A549 (cell line): Measurements from ENCODE around the gene TJP3. TPM values are rescaled to one million over a fixed set of nuclear protein-coding genes. Genes with fewer than 3 reads are reported as not detected.

Experiments used
- ATAC-seq, 2 experiments: fragments of 200-7000 bp in 1 of 2; fragments of >200 bp in 1 of 2; cut with Nextera tagmentation in 1 of 2; cut with Tn5 transposase in 1 of 2; 3 replicates each; pipeline versions ENCODE4 v1.8.0 to v1.9.1; 2018 to 2020; ENCODE audit warnings: mild to moderate bottlenecking in 1 of 2, moderate library complexity in 1 of 2
- CTCF ChIA-PET: fragments of 300-600 bp; sonication (Branson Sonifier 250); formaldehyde crosslinking; extraction: SDS; loops from one replicate; lab custom pipeline; 2021; ENCODE audit warnings: antibody characterized with exemption, inconsistent platforms; lab: Yijun Ruan, JAX
- POLR2A ChIA-PET: fragments of 350-600 bp; formaldehyde crosslinking; extraction: SDS; loops from one replicate; lab custom pipeline; 2021; ENCODE audit warnings: antibody characterized with exemption, inconsistent platforms; lab: Yijun Ruan, JAX
- DNase-seq, 2 experiments: peaks; one replicate each; pipeline versions ENCODE4 v3.0.0 to v3.0.0-alpha.2; 2011 to 2016; ENCODE audit warnings: low read depth in 1 of 2, low spot score in 1 of 2
- FAIRE-seq: peaks from 2 replicates; lab custom pipeline; 2011; peaks lifted over from hg19 to GRCh38; lab: Jason Lieb, UNC
- H3K27ac ChIP-seq, 2 experiments: fragments of >200 bp; sonication (Bioruptor Twin); formaldehyde crosslinking; 3 replicates each; pipeline ENCODE4 v1.5.1; 2016 to 2017
- H3K4me1 ChIP-seq: fragments of >200 bp; sonication (Bioruptor Twin); formaldehyde crosslinking; 3 replicates; pipeline ENCODE4 v1.6.1; 2016
- H3K4me2 ChIP-seq: fragments of >200 bp; sonication (Bioruptor Twin); formaldehyde crosslinking; 3 replicates; pipeline ENCODE4 v1.6.1; 2016
- H3K4me3 ChIP-seq: fragments of >200 bp; sonication (Bioruptor Twin); formaldehyde crosslinking; 3 replicates; pipeline ENCODE4 v1.5.1; 2016
- H3K9me3 ChIP-seq: fragments of >200 bp; sonication (Bioruptor Twin); formaldehyde crosslinking; 3 replicates; pipeline ENCODE4 v1.6.1; 2016
- ATOH8 ChIP-seq: fragments of 250-450 bp; sonication (Bioruptor Pico); IDR thresholded peaks from 2 replicates; pipeline ENCODE4 v1.5.0; 2020; ENCODE audit warnings: low read depth, mild to moderate bottlenecking, moderate library complexity
- CBX8 ChIP-seq: fragments of 200-600 bp; sonication (generic); IDR thresholded peaks from 2 replicates; pipeline ENCODE4 v1.6.1; 2016
- CHD2 ChIP-seq: fragments of 150-350 bp; IDR thresholded peaks from 2 replicates; pipeline ENCODE4 v1.6.1; 2014; ENCODE audit warnings: low read length; ENCODE audit not compliant: partially characterized antibody
- CHD4 ChIP-seq: fragments of 200-600 bp; sonication (generic); IDR thresholded peaks from 2 replicates; pipeline ENCODE4 v1.6.1; 2016; ENCODE audit warnings: antibody characterized with exemption, mild to moderate bottlenecking, borderline replicate concordance
- CTCF ChIP-seq: fragments of >200 bp; sonication (Bioruptor Twin); formaldehyde crosslinking; IDR thresholded peaks from 3 replicates; pipeline ENCODE4 v1.5.1; 2016
- E2F6 ChIP-seq: IDR thresholded peaks from 2 replicates; pipeline ENCODE4 v1.6.1; 2012; ENCODE audit warnings: low read depth, borderline replicate concordance
- ELK1 ChIP-seq: fragments of 150-350 bp; IDR thresholded peaks from 2 replicates; pipeline ENCODE4 v1.6.1; 2014; ENCODE audit warnings: low read depth, mild to moderate bottlenecking, low read length
- ESRRA ChIP-seq: fragments of 150-350 bp; IDR thresholded peaks from 2 replicates; pipeline ENCODE4 v1.6.1; 2014; ENCODE audit warnings: mild to moderate bottlenecking, low read length, borderline replicate concordance
- FOSB ChIP-seq: fragments of 250-450 bp; sonication (Bioruptor Pico); IDR thresholded peaks from 2 replicates; pipeline ENCODE4 v1.5.0; 2020; ENCODE audit warnings: mild to moderate bottlenecking, moderate library complexity
- HDAC2 ChIP-seq: fragments of 200-600 bp; sonication (generic); IDR thresholded peaks from 2 replicates; pipeline ENCODE4 v1.6.1; 2016
- HOXA7 ChIP-seq: fragments of 250-450 bp; sonication (Bioruptor Pico); IDR thresholded peaks from 2 replicates; pipeline ENCODE4 v1.5.0; 2020; ENCODE audit warnings: mild to moderate bottlenecking, moderate library complexity
- JUNB ChIP-seq: fragments of >200 bp; sonication (Bioruptor Twin); formaldehyde crosslinking; IDR thresholded peaks from 2 replicates; pipeline ENCODE4 v1.6.1; 2016
- MYC ChIP-seq: IDR thresholded peaks from 2 replicates; pipeline ENCODE4 v1.6.1; 2012; ENCODE audit warnings: mild to moderate bottlenecking, inconsistent platforms, low read length, improper control_type of control experiment, borderline replicate concordance
- NFE2L2 ChIP-seq: fragments of 150-350 bp; conservative IDR thresholded peaks from 2 replicates; pipeline ENCODE4 v1.6.1; 2014; ENCODE audit warnings: low read length
- RAD21 ChIP-seq, 2 experiments: fragments of >200 bp in 1 of 2; sonication (Bioruptor Twin) in 1 of 2; formaldehyde crosslinking in 1 of 2; IDR thresholded peaks in 1 of 2; conservative IDR thresholded peaks in 1 of 2; 2 replicates in 1 of 2; 3 replicates in 1 of 2; pipeline ENCODE4 v1.6.1; 2012 to 2018; ENCODE audit warnings: inconsistent platforms in 1 of 2
- REST ChIP-seq: fragments of 200-600 bp; sonication (generic); IDR thresholded peaks from 2 replicates; pipeline ENCODE4 v1.6.1; 2016; ENCODE audit warnings: antibody characterized with exemption, mild to moderate bottlenecking, moderate library complexity
- RFX5 ChIP-seq: fragments of 450-650 bp; IDR thresholded peaks from 2 replicates; pipeline ENCODE4 v1.7.1; 2014; ENCODE audit warnings: antibody characterized with exemption, mild to moderate bottlenecking, moderate library complexity
- RNF2 ChIP-seq: fragments of 200-600 bp; sonication (generic); IDR thresholded peaks from 2 replicates; pipeline ENCODE4 v1.6.1; 2016; ENCODE audit warnings: low read depth, mild to moderate bottlenecking, antibody characterized with exemption, moderate library complexity, borderline replicate concordance
- SMC3 ChIP-seq: fragments of >200 bp; sonication (Bioruptor Twin); formaldehyde crosslinking; IDR thresholded peaks from 3 replicates; pipeline ENCODE4 v1.6.1; 2018; ENCODE audit warnings: inconsistent platforms
- SREBF2 ChIP-seq: fragments of 450-650 bp; IDR thresholded peaks from 2 replicates; pipeline ENCODE4 v1.6.1; 2014; ENCODE audit warnings: mild to moderate bottlenecking, moderate library complexity
- USF2 ChIP-seq: fragments of 450-650 bp; IDR thresholded peaks from 2 replicates; pipeline ENCODE4 v1.6.1; 2014; ENCODE audit warnings: antibody characterized with exemption
- ZC3H11A ChIP-seq: fragments of 450-650 bp; IDR thresholded peaks from 2 replicates; pipeline ENCODE4 v1.6.1; 2014; ENCODE audit warnings: antibody characterized with exemption, mild to moderate bottlenecking
- ZNF302 ChIP-seq: fragments of 250-450 bp; sonication (Bioruptor Pico); IDR thresholded peaks from 2 replicates; pipeline ENCODE4 v1.9.0; 2021; ENCODE audit warnings: inconsistent platforms, mild to moderate bottlenecking, moderate library complexity
- ZSCAN20 ChIP-seq: fragments of 250-450 bp; sonication (Bioruptor Pico); IDR thresholded peaks from 2 replicates; pipeline ENCODE4 v1.8.0; 2022; ENCODE audit warnings: mild to moderate bottlenecking, moderate library complexity
- WGBS: methylation state at CpG from one replicate; pipeline ENCODE4 v1.1.6; 2017; ENCODE audit errors: missing lambda C conversion rate; 5-methylcytosine and 5-hydroxymethylcytosine counted together
- polyA plus RNA-seq, 4 experiments: library from polyadenylated mRNA; depleted of rRNA in 3 of 4; stranded (reverse); fragments of >200 nt; fragmentation: RNase III in 1 of 4; extraction: RNeasy Plus Mini Kit Qiagen cat#74134 plus additional on column Dnase treatment in 1 of 4; gene quantifications; 2 replicates in 3 of 4; 3 replicates in 1 of 4; pipeline ENCODE4 v1.2.3, GENCODE V29; 2011 to 2017

Gene TJP3
- polyA plus RNA-seq, 2 of the 4 experiments (the other 2 are of a cell fraction) = 1.5 to 2.3 TPM

GRCh38 chr19:3788996-3789778 is 81.0 kb downstream of the TJP3 start (continued):
- TF ChIP-seq CTCF (no peak), CBX8 (no peak), MYC (no peak), RAD21 (conservative IDR thresholded peaks at IDR 0.05 in 1 of 2, IDR thresholded peaks at IDR 0.05 in 1 of 2) (no peak), HDAC2 (no peak), ZC3H11A (no peak), RNF2 (no peak), ELK1 (no peak), SMC3 (no peak), USF2 (no peak), CHD4 (no peak), SREBF2 (no peak)
- TF ChIP-seq, all 56 proteins: peak for 0

GRCh38 chr19:3790209-3790734 is 82.1 kb downstream of the TJP3 start:
- ChIA-PET POLR2A (interaction anchor here (1.0 kb wide), 1 partner anchor 195 kb away, joined by 7 read pairs; the partner anchor contains the start of gene EEF2), CTCF (interaction anchor here (1.3 to 1.8 kb wide), 2 partner anchors 31 kb away, joined by 4 to 5 read pairs; no protein-coding TSS in a partner anchor)
- Histone ChIP-seq H3K4me1 (peaks cover under 1% of the 10 kb centered on the region; the same call in 1 of the 3 replicates), H3K4me2 (no peak overlapping the region), H3K27ac (no peak overlapping the region), H3K4me3 (no peak overlapping the region), H3K9me3 (no peaks in the 10 kb centered on the region)
- FAIRE-seq = no peak
- no peak for ATAC-seq
- WGBS = 32% methylated on average over 6 of the region's 6 CpGs
- no peak for DNase-seq
- no peak for TF ChIP-seq E2F6
- no peak for TF ChIP-seq JUNB
- no peak for TF ChIP-seq HOXA7 (CRISPR knock-in tag)
- TF ChIP-seq SMC3 = no peak
- no peak for TF ChIP-seq ESRRA
- TF ChIP-seq ATOH8 (CRISPR knock-in tag) = no peak
- no peak for TF ChIP-seq NFE2L2
- no peak for TF ChIP-seq REST
- no peak for TF ChIP-seq FOSB (CRISPR knock-in tag)
- no peak for TF ChIP-seq CBX8
- no peak for TF ChIP-seq CTCF
- no peak for TF ChIP-seq CHD2
- no peak for TF ChIP-seq RFX5
- TF ChIP-seq ZSCAN20 (CRISPR knock-in tag) = no peak
- no peak for TF ChIP-seq HDAC2
- TF ChIP-seq ZNF302 (CRISPR knock-in tag) = no peak
